Measurements from ENCODE around the gene FTO. TPM values are rescaled to one million over a fixed set of nuclear protein-coding genes. Genes with fewer than 3 reads are reported as not detected.

Gene FTO
- total and polyA plus RNA-seq, 2 of the 8 experiments (the other 6 are each of a cell fraction or from before 2014, with no cell fraction given) = 34.5 to 59.8 TPM

DNA sequence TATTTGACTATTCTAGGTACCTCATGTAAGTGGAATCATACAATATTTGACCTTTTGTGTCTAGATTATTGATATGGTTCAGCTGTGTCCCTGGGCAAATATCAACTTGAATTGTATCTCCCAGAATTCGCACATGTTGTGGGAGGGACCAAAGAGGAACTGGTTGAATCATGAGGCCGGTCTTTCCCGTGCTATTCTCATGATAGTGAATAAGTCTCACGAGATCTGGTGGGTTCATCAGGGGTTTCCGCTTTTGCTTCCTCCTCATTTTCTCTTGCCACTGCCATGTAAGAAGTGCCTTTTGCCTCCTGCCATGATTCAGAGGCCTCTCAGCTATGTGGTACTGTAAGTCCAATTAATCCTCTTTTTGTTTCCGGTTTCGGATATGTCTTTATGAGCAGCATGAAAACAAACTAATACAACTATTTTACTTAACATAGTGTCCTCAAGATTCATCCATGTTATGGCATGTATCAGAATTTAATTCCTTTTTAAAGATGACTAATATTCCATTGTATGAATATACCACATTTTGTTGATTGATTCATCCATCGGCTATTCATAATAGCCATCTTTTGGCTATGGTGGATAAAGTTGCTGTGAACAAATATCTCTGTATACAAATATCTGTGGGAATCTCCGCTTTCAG, 129.1 kb downstream of the FTO start:
- H2BK5ac ChIP-seq (ENCODE audit: low read depth, low read length) = no peak overlapping the region
- DNase-seq (ENCODE audit: low read depth in 1 of 2, low spot score in 2 of 2) = no peak
- H3K4ac ChIP-seq (replicated peaks; ENCODE audit: insufficient read length, low read depth, low read length) = no peak overlapping the region
- no peaks in the 10 kb centered on the region; a peak in 1 of 4 replicates for H3K79me2 ChIP-seq (ENCODE audit: control insufficient read depth in 1 of 2, insufficient read depth in 2 of 2, low read length in 2 of 2)
- 0 out of 7 replicates have a peak, but pooled peaks cover 0 to 2% (median 0%) of the 10 kb centered on the region in 4 experiments for H3K4me1 ChIP-seq (replicated peaks in 1 of 4; ENCODE audit: control insufficient read depth in 3 of 4, insufficient read depth in 4 of 4, low read length in 3 of 4)
- H4K20me1 ChIP-seq (replicated peaks in 1 of 2; ENCODE audit: control insufficient read depth in 1 of 2, insufficient read depth in 2 of 2, low read length in 2 of 2) = no peaks in the 10 kb centered on the region
- H4K91ac ChIP-seq (replicated peaks; ENCODE audit: insufficient read length, low read length) = no peak overlapping the region
- no peak overlapping the region for H3K14ac ChIP-seq (ENCODE audit: insufficient read length)
- H3K23me2 ChIP-seq (ENCODE audit: low read depth, low read length) = no peaks in the 10 kb centered on the region
- no peak overlapping the region for H3K4me3 ChIP-seq (ENCODE audit: extremely low read depth in 1 of 4, insufficient read depth in 2 of 4, low read depth in 3 of 4, low read length in 4 of 4)
- POLR2A ChIA-PET (ENCODE audit: partially characterized antibody) = no interaction called here
- no peaks in the 10 kb centered on the region for H3K27me3 ChIP-seq (replicated peaks in 1 of 4; ENCODE audit: control insufficient read depth in 3 of 4, extremely low read depth in 1 of 4, insufficient read depth in 3 of 4, low read length in 3 of 4)
- no peaks in the 10 kb centered on the region for H3K9me3 ChIP-seq (ENCODE audit: insufficient read depth in 2 of 2, low read depth in 1 of 2, low read length in 1 of 2)
- no peak overlapping the region for H2BK12ac ChIP-seq (ENCODE audit: low read depth, low read length)
- no peak for TF ChIP-seq GABPA (IDR thresholded peaks at IDR 0.05; ENCODE audit: borderline replicate concordance, insufficient read depth, low read length)
- TF ChIP-seq POU5F1 (IDR thresholded peaks at IDR 0.05; ENCODE audit: low read depth, low read length) = no peak
- TF ChIP-seq SIRT6 (IDR thresholded peaks at IDR 0.05; ENCODE audit: low read length) = no peak
- no peak for TF ChIP-seq KDM1A (IDR thresholded peaks at IDR 0.05; ENCODE audit: borderline replicate concordance, low read length)
- no peak for TF ChIP-seq YY1 (IDR thresholded peaks at IDR 0.05; ENCODE audit: low read depth, low read length)
- no peak for TF ChIP-seq SIX5 (IDR thresholded peaks at IDR 0.05; ENCODE audit: low read depth, low read length)
- TF ChIP-seq BRCA1 (IDR thresholded peaks at IDR 0.05; ENCODE audit: low read depth, low read length) = no peak
- no peak overlapping the region for H3K4me2 ChIP-seq (ENCODE audit: insufficient read depth in 1 of 2, low read depth in 2 of 2, low read length in 2 of 2)
- no peak overlapping the region for H4K8ac ChIP-seq (ENCODE audit: extremely low read depth, insufficient read depth, low read length)
- no peak overlapping the region for H2BK15ac ChIP-seq (ENCODE audit: low read length)
- no peak overlapping the region for H3K18ac ChIP-seq (ENCODE audit: extremely low read depth, low read length)
- no peak overlapping the region for H3K56ac ChIP-seq (replicated peaks; ENCODE audit: insufficient read length, low read depth, low read length)
- no peak overlapping the region for H2AFZ ChIP-seq (ENCODE audit: low read length)
- no peak overlapping the region for H3K9ac ChIP-seq (replicated peaks in 1 of 4; ENCODE audit: extremely low read depth in 1 of 4, low read depth in 3 of 4, low read length in 3 of 4)
- FAIRE-seq = no peak
- H2BK20ac ChIP-seq (ENCODE audit: low read length) = no peak overlapping the region
- H3K23ac ChIP-seq (ENCODE audit: insufficient read length) = no peak overlapping the region
- no peak overlapping the region for H3K27ac ChIP-seq (ENCODE audit: low read depth, low read length)
- no peak overlapping the region for H2BK120ac ChIP-seq (replicated peaks; ENCODE audit: low read depth, low read length)
- 87% methylated on average over 9 of the region's 9 CpGs; no CpG with 5 or more reads in 1 of the 2 experiments for WGBS, 2 experiments (ENCODE audit: extremely low coverage in 1 of 2, insufficient coverage in 1 of 2, insufficient read length in 1 of 2, insufficient replicate concordance in 2 of 2, low coverage in 1 of 2, low lambda C conversion rate in 2 of 2, missing lambda C conversion rate in 1 of 2)
- H4K5ac ChIP-seq (ENCODE audit: insufficient read length, low read depth, low read length) = no peak overlapping the region
- CTCF ChIA-PET (ENCODE audit: partially characterized antibody) = no interaction called here
- peaks cover 4% of the 10 kb centered on the region; the same call in 1 of the 2 replicates for H3K79me1 ChIP-seq (ENCODE audit: low read depth, low read length)
- H3K36me3 ChIP-seq (ENCODE audit: control insufficient read depth in 2 of 4, insufficient read depth in 4 of 4, low read length in 3 of 4) = no peaks in the 10 kb centered on the region
- no peak overlapping the region for H2AK5ac ChIP-seq (ENCODE audit: low read depth, low read length)

All from H1 (cell line).